Fibroblast of skin of scalp (primary cell): ENCODE measurements around the gene TMEM30B.

Experiments
- DNase-seq: peaks from one replicate; pipeline ENCODE4 v3.0.0-alpha.2; 2013

Gene TMEM30B

DNA sequence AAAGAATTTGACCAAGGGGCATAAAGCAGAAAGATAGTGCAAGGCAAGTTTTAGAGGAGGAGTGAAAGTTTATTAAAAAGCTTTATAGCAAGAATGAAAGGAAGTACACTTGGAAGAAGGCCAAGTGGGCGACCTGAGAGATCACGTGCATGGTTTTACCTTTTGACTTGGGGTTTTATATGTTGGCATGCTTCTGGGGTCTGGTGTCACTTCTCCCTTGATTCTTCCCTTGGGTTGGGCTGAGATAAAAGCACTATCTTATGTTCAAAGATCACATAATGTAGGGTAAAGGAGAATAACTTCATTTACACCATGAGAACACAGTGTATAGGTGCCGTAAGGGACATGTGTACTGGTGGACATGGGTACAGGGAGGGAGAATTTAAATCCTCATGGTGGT lies 17.7 kb upstream of the TMEM30B start:
- no peak for DNase-seq

DNA sequence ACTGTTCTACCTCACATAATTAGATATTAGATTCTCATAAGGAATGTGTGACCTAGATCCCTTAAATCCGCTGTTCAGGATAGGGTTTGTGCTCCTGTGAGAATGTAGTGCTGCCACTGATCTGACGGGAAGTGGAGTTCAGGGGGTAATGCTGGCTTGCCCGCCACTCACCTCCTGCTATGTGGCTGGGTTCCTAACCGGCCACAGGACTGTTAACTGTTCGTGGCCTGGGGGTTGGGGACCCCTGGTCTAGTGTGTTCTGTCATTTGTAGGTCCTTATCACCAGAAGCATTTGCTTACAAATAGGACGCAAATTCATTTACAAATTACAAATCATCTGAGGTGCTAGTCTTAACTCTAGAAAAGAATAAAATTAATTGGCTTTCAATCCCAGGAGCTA lies 16.4 kb upstream of the TMEM30B start:
- DNase-seq, result no peak

DNA sequence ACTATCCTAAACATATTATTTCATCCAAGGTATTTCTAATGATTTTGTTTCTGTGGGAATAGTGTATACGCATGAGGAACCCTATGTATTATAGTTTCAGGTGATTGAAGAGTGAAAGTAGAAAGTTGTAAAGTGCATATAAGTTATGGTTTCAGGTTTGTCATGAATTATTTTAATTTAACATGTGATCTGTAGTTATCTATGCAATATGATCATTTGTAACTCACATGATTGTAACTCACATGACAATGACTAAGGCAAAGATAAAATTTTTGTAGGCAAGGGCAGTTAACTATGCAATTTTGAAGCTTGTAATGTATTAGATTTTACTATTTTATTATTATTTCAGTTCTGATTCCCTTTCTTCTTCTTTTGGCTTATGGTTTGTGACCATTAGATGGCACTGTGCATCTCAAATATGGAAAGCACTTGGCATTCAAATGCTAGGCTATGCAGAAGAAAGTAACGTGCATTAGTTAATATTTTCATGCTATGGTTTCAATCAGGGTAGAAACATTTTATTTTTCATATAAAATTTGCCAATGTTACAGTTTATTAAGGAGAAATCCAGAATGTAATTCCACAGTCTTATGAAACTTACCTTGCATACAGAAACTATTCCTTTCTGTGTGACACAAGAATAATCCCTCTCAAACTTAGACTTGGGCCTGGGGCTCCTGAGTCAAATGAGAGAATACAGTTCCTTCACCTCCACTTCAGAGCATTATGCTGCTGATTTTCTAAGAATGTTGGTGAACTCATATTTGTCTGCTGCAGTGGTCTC lies 15.8 kb upstream of the TMEM30B start:
- peak; percentile 51 for DNase-seq

DNA sequence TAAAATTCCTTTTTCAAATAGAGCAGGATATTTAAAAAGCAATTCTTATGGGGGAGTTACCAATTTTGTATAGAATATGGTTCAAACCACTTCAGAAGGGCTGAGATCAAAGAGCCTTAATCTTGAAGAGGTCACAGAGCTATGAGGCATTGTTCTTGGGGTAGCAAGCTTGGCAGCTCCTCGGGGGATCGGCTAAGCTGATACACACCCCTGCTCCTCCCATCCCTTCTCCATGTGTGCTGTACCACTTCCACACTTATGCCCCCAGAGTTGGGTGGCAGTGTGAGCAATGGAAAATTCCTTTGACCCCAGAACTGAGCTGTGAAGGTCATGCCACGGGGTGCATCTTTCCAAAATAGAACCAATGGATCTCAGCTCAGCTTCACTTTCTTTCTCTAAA lies 15.0 kb upstream of the TMEM30B start:
- DNase-seq, result no peak

DNA sequence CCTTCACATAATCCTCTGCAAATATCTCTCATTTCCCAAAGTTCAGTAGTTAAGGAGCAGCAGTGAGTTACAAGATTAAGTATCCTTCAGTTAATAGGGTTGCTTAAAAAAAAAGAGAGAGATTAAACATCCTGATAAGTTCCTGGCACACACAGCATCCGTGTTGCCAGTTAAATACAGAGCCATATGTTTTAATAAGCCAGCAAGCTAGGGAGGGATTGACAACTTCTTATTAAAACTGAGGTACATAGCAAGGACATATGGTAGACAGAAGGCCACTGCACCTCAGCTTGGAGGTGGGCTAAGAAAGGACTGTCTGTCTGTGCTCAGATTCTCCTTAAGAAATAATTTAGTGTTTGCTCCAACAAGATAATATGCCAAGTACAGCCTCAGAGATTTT lies 9.6 kb upstream of the TMEM30B start:
- no peak for DNase-seq

DNA sequence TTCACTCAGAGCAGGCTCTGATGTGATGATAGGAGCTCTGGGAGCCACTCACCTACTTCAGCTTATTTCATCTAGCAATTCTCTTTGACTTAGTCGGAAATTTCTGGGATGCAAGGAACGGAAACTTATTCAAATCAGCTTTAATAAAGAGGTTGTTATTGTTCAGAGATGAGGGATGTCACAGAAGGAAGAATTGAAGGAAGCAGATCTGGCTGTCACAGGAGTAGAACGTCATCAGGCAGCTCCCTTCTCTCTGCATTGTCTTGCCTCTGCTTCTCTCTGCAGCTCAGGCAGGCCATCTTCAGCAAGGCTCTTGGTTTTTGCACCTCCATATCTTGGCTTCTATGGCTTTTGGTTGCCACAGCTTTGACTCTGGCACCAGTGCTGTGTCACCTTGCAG lies 7.6 kb upstream of the TMEM30B start:
- DNase-seq, result no peak

DNA sequence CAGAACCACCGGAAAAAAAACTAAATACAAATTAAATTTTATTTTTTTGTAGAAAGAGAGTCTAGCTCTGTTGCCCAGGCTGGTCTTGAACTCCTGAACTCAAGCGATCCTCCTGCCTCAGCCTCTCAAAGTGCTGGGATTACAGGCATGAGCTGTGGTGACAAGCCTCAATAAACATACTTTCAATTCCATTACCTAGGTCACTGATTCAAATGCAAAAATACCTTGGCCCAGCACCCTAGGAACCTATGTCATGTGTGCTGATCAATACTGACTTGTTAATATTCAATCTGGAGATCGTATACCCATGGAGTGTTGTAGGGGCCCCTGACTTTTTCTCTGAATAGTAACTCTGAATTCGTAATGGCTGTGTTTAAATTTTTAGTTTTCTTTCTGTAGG lies 7.1 kb upstream of the TMEM30B start:
- no peak for DNase-seq

DNA sequence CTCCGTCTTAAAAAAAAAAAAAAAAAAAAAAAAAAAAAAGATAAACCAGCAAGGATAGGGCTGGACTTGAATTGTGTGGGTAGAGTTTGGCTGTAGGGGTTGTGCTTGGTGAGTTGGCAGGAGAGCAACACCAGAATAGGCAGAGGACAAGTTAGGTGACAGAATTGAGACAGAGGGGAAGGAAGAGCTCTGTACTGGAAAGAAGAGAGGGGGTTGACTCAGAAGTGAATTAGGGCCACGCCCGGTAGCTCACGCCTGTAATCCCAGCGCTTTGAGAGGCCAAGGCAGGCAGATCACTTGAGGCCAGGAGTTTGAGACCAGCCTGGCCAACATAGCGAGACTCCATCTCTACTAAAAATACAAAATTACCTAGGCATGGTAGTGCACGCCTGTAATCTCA lies 6.1 kb upstream of the TMEM30B start:
- no peak for DNase-seq

DNA sequence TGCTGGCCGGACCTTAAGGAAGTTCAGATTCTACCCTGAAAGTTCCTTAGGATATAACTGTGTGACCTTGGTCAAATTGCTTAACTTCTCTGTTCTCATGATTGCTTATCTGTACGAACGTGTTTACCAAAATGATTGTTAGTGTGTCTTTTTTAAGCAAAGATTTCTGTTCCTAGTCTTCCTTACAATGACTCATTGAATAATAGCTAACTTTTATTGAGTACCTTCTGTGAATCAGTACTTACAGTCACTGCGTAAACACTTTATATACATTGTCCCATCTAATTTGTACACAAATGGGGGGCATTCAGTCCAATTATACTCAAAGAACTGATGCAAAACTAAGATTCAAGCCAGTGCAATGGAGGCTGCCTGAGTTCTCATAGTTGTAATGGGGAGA lies 4.2 kb upstream of the TMEM30B start:
- no peak for DNase-seq

DNA sequence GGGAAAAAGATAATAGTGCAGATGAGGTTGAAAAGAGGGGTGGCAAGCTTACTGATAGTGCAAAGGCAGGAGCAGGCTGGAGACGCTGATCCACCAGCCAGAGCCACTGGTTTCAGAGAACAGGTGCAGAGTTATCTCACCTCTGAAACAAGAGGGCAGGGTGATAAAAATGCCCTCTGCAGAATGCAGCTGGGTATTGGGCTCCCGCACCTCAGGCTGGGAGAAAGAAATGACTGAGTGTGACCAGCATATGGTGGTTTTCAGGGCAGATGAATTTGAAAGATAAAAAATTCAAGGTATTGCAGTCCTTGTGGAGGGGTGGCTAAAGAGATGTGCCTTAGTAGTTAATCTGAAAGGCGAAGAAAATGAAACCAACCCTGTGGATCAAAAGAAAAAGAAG lies 2.9 kb upstream of the TMEM30B start:
- no peak for DNase-seq

DNA sequence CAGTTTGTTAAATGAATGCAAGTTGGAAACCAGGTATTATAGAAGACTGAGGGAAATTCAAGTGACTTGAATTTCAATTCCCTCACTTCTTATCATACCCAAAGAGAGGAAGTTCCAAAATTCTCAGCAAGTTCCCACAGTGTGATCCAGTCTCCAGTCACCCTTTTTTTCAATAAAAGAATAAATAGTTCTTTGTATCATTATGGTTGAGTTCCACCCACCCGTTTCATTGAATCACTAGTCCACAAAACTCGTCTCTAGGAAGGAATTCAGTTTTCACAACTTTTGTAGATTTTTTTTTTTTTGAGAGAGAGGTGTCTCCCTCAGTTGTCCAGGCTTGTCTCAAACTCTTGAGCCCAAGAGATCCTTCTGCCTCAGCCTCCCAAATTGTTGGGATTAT lies 1.6 kb upstream of the TMEM30B start:
- no peak for DNase-seq

DNA sequence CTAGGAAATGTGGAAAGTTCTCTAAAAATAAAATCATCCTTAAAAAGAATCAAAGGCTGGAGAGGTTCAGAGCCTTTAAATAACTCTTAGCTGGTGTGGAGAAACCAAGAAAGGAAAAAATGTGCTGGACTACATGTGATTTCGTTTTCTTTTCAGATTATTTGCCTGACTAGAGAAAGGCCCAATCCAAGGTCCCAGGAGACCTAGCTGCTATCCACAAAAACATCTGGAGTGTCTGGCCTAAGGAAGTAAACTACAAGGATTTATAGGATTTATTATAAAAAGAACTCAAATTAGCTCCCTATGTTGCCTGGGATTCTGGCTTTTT lies 774 bp upstream of the TMEM30B start:
- peak; percentile 58 for DNase-seq

DNA sequence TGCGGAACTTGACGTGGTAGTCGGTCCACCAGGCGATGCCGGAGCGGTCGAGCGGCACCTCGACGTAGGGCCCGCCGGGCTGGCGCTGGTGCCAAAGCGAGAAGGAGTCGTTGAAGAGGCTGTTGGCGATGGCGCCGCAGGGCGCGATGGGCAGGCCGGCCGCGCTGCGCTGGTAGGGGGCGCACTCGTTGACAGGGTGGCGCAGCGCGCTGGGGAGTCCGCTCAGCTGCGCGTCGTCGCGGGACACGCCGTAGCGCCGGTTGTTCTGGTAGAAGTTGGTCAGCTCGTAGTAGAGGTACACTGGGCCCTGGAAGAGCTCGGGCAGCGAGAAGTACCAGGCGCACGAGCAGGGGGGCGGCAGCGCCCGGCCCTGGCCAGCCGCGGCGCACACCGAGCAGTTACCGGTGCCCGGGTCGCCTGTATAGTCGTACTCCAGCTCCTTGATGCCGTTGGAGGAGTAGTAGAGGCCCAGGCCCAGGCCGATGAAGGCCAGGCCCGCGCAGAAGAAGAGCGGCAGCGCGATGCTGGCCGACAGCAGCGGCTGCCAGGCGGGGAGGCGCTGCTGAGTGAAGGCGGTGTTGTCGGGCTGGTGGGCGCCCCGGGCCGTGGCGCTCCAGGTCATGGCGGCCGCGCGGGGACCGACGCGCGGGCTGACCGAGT lies 482 bp downstream of the TMEM30B start:
- DNase-seq, result peak; percentile 59

DNA sequence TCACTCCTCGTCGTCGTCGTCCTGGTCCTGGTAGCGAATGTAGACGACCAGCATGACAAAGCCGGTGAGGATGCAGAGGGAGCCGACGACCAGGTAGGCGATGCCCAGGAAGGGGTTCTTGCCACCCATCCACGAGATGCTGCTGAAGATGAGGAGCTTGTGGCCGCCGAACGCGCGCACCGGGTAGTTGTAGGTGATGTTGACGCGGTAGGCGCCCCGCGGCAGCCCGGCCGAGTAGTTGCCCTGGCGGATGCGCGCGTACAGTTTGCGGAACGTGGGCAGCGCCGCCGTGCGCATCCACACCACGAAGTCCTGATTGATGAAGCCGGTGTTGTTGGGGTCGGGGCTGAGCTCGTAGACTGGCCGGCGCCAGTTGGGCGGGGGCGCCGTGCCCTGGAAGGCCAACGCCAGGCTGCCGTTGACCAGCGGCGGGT lies 1.0 kb downstream of the TMEM30B start:
- no peak for DNase-seq

DNA sequence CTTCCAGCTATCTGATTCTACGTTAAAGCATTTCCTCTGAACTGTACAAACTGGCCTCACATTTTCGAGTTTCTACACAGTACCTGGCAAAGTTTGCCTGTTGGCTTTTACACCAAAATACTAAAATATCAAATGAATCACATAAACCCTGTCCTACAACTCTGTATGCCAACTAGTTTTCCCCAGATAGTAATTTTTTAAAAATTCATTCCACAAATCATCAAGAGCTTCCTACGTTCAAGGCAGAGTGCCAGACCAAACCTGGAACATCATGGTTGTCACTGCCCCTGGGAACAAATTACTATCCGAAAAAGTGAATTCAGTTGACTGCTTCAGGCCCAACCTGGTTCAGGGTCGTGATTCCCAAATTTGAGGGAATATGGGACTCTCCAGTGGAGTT lies 2.1 kb downstream of the TMEM30B start:
- DNase-seq, result no peak

DNA sequence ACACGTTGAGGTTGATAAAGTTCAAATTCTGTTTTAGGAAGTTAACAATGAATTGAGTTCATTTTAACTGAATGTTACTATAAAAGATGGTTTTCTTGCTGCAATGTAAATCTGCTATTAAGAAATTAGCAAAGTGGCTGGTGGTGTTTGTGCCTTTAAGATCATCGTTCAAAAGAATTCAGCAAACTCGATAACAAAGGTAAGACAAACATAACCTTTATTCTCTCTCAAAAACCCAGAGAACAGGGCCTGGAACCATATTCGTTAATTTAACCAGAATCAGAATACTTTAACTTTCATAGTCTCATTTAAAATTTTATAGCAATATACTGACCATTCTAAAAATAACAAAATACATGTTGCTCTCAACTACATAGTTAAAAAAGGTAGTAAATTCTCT lies 3.4 kb downstream of the TMEM30B start:
- DNase-seq, result no peak

DNA sequence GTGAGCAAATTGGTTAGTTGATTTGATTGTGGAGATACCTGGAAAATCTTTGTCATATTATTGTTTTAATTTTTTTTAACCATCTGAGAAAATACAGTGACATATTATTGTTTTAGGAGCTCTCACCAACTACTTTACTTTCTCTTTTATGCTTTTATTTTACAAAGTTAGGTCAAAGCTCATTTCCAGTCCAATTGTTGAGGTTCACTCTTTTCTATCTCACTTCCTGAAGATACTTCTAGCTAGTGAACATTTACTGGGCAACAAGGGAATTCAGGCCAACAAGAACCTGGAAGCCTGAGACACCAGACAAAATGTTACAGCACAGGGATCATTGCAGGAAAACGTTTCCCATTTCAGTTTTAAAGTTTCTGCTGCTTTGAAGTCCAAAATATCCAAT lies 3.9 kb downstream of the TMEM30B start:
- no peak for DNase-seq

DNA sequence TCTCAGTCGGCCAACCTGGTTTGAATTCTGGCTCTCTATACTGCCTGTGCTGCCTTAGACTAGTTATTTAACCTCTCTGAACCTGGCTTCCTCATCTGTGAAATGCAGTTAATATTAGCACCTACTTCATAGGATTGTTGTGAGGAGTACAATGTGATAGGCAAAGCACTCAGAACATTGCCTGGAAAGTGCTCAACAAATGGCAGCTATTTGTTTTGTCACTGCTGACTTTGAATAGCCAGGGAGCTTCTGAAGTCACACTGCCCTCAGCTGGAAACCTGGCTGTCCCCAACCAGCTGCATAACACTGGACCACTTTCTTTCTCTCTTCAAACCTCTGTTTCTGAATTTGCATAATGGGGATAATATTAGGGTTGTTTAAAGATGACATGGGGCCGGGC lies 9.6 kb downstream of the TMEM30B start:
- DNase-seq, result no peak

DNA sequence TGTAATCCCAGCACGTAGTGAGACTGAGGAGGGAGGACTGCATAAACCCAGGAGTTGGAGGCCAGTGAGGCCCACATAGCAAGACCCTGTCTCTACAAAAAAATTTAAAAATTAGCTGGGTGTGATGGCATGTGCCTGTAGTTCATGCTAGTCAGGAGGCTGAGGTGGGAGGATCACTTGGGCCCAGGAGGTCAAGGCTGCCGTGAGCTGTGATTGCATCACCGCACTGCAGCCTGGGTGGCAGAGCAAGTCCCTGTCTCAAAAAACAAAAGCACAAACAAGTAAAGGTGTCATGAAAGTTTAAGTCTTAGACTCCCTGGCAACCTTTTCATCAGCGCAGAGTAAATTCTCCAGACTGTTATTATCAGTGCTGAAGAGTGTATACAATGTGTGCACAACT lies 10.4 kb downstream of the TMEM30B start:
- no peak for DNase-seq

DNA sequence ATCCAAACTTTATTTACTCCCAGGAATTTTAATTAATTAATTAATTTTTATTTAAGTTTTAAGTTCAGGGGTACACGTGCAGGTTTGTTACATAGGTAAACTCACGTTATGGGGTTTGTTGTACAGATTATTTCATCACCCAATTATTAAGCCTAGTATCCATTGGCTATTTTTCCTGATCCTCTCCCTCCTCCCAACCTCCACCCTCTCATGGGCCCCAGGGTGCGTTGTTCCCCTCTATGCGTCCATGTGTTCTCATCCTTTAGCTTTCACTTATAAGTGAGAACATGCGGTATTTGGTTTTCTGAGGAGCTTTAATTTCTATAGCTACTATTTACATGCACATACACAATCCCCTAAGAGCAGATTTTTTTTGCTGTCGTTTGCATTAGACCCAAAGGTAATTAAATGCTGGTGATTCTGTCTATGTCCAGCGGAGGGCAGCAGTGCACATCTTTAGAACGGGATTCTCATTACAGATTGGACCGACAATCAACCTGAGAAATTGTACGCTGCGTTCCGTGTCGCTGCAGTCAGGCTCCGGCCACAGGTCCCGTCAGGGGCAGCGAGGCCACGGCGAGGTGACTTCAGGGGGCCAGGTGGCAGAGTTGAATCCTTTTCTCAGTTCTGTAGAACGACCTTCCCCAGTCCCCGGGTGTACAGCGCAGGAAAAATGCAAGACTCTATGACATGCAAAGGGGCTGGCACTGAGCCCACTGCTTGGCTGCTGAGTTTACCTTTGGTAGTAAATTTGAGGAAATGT lies 11.6 kb downstream of the TMEM30B start:
- DNase-seq, result peak; percentile 71

DNA sequence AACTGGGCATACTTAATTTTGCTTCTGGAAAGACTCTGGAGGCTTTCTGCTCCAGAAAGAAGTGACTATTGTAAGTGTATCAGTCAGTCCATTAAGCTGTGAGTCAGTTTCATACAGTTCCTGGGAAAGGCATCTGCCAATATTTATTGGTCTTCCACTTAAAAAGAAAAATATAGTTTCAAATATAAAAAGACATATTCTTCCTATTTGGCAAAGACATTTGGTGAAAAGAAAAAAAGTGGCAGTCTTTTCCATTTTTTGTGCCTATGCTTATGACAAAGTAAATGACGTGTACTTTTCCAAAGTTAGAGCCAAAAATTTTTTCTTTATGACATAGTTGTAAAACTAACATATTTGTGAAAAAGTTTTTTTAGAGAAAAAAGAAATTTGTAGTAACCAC lies 12.3 kb downstream of the TMEM30B start:
- DNase-seq, result no peak

DNA sequence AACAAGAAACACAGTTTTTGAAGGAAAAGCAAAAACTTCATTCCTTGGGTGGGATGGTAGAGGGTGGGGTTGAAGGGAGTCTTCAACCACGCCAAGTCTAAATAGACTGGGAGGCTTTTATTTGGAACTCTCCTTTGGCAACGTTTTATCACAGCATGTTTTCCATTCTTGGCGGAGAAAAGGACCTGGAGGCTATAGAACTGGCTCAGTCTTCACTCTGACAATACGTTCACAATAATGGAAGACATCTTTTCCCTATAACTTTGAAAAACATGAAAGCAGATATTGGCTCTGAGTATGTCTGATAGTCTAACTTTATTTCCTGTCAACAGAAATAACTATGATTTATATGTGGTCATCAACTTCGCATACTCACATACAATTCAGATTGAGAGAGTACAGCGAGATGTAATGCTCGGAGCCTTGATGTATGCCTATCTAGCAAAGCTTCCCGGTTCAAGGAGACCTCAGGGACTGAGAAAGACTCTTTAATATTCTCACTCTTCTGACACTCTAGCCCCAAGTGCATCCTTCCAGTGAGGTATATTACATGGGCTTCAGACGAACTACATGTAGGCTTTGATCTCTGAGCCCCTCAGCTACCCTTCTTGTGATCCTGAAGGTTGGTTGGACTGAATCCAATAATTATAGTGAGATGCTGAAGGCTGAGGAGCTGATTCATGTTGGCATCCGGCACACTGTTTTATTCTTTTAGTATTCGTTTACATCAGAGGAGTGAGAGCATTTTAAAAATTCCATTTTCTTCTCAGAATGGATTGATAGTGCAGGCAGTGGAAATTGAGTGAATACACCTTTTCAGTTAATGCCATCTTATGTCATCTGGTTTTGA lies 14.0 kb downstream of the TMEM30B start:
- no peak for DNase-seq

DNA sequence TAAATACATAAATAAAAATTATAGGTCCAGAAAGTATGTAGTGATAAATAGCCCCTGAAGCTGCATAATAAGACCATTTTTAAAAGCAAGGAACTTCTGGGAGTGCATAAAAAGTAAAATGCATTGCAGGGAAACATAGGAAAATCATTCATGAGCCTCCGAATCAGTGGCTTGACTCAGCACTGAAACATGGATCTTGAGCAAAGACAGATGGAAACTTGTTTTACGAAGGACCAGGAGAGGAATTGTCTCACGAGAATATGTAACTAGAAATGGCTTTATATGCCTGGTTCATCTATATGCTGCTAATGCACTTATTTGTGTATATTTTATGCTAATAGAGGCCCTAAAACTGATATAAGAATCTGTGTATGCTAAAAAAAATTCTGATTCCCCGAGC lies 14.7 kb downstream of the TMEM30B start:
- DNase-seq, result no peak
